NCI-H524 (cell line): ENCODE results near the gene CISD3.

Experiments used
- DNase-seq, 2 experiments: peaks; one replicate each; lab custom pipeline; 2025; lab: John Stamatoyannopoulos, UW

Gene CISD3

DNA sequence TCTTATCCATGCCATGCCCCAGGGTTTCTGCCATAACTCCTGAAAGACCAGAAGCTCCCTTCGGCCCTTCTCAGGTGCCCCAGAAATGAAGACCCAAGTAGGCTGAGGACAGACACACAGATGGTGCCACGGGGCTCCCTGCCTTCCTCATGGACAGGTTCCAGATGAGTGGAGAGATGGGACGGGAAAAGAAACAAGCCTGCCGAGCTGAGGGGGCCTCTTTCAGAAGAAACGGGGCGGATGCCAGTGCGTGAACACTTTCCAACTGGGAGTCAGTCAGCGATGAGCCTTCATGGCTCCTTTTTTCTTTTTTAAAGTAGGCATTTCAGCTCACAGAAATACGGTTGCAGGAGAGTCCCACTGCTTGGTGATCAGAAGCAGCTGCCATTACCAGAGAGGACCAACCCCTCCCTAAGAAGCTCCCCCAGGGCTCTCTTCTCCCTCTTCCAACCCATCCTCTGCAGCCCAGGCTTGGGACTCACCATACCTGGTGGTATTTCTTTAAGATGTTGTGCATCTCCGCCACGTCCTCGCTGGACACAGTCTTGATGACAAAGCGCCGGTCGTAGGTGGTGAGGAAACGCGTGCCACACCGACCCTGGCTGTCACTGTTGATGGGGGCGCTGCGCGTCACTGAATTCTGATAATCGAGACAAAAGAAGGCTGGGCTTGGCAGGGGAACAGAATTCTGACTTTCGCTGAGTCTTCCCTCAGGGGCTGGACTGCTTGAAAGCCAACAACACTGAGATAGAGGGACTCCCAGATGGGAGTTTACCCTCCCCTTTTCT lies 50.0 kb downstream of the CISD3 start:
- DNase-seq, result no peak

DNA sequence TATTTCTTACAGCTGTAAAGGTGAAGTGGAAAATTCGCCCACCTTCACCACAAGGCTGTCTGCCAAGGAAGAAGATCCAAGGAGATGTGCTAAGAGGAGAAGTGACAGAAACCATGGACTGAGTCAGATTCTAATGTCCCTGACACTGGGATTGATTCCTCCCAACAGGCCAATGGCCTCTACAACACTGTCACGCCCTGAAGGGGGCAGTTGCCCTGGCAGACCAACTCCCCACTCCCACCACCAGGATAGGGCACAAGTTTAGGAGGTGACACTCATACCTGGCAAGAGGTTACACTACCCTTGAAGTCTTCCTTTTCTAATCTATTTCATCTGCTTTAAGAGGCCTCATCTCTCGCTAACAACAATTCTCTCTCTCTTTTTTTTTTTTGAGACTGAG lies 53.1 kb downstream of the CISD3 start:
- no peak for DNase-seq
